H9 (cell line): ENCODE results near the gene C12orf75. TPM values are rescaled to one million over a fixed set of nuclear protein-coding genes. Genes with fewer than 3 reads are reported as not detected.

ENCODE experiments used
- DNase-seq: peaks from one replicate; pipeline ENCODE4 v3.0.0-alpha.2; 2017
- H2AFZ ChIP-seq: one replicate; pipeline ENCODE4 v1.6.1; 2013; ENCODE audit warnings: mild to moderate bottlenecking, low read length, control low read depth, moderate library complexity
- H2AK5ac ChIP-seq: 2 replicates; pipeline ENCODE4 v1.6.1; 2013; ENCODE audit warnings: low read length, control low read depth, mixed read lengths; ENCODE audit not compliant: insufficient read length
- H2BK120ac ChIP-seq: one replicate; pipeline ENCODE4 v1.6.1; 2013; ENCODE audit warnings: low read depth, mild to moderate bottlenecking, low read length, control low read depth, inconsistent platforms; ENCODE audit not compliant: poor library complexity, severe bottlenecking
- H2BK12ac ChIP-seq: 2 replicates; pipeline ENCODE4 v1.6.1; 2013; ENCODE audit warnings: low read length, control low read depth, mixed read lengths, low read depth; ENCODE audit not compliant: insufficient read length
- H2BK15ac ChIP-seq: 2 replicates; pipeline ENCODE4 v1.6.1; 2013; ENCODE audit warnings: low read depth, low read length, control low read depth
- H2BK20ac ChIP-seq: one replicate; pipeline ENCODE4 v1.6.1; 2013; ENCODE audit warnings: low read depth, mild to moderate bottlenecking, low read length, control low read depth, inconsistent platforms; ENCODE audit not compliant: poor library complexity, severe bottlenecking
- H2BK5ac ChIP-seq: 2 replicates; pipeline ENCODE4 v1.6.1; 2013; ENCODE audit warnings: low read length, control low read depth, mixed read lengths; ENCODE audit not compliant: insufficient read length
- H3K14ac ChIP-seq: 2 replicates; pipeline ENCODE4 v1.6.1; 2013; ENCODE audit warnings: low read length, control low read depth; ENCODE audit not compliant: insufficient read depth
- H3K18ac ChIP-seq: 2 replicates; pipeline ENCODE4 v1.6.1; 2013; ENCODE audit warnings: low read depth, mild to moderate bottlenecking, mixed read lengths, low read length, control low read depth; ENCODE audit not compliant: insufficient read length
- H3K23ac ChIP-seq: 2 replicates; pipeline ENCODE4 v1.6.1; 2013; ENCODE audit warnings: low read length, control low read depth, mixed read lengths, low read depth; ENCODE audit not compliant: insufficient read length
- H3K23me2 ChIP-seq: 2 replicates; pipeline ENCODE4 v1.6.1; 2013; ENCODE audit warnings: low read depth, mild to moderate bottlenecking, mixed read lengths, low read length, control low read depth; ENCODE audit not compliant: insufficient read length, poor library complexity, severe bottlenecking
- H3K27ac ChIP-seq: 2 replicates; pipeline ENCODE4 v1.5.1; 2013; ENCODE audit warnings: low read length, control low read depth, mixed read lengths, low read depth; ENCODE audit not compliant: insufficient read length
- H3K27me3 ChIP-seq: 2 replicates; pipeline ENCODE4 v1.6.1; 2013; ENCODE audit warnings: low read length, control low read depth, inconsistent platforms; ENCODE audit not compliant: insufficient read depth
- H3K4ac ChIP-seq: 2 replicates; pipeline ENCODE4 v1.6.1; 2013; ENCODE audit warnings: low read depth, mild to moderate bottlenecking, control low read depth, inconsistent platforms, low read length, moderate library complexity
- H3K4me1 ChIP-seq: 2 replicates; pipeline ENCODE4 v1.6.1; 2013; ENCODE audit warnings: low read length, control low read depth, inconsistent platforms; ENCODE audit not compliant: insufficient read depth
- H3K4me2 ChIP-seq: 2 replicates; pipeline ENCODE4 v1.6.1; 2013; ENCODE audit warnings: low read length, control low read depth, mixed read lengths; ENCODE audit not compliant: insufficient read length, insufficient read depth
- H3K56ac ChIP-seq: 2 replicates; pipeline ENCODE4 v1.6.1; 2013; ENCODE audit warnings: low read depth, mild to moderate bottlenecking, mixed read lengths, low read length, control low read depth; ENCODE audit not compliant: insufficient read length
- H3K79me1 ChIP-seq: 2 replicates; pipeline ENCODE4 v1.6.1; 2013; ENCODE audit warnings: low read depth, mild to moderate bottlenecking, moderate library complexity, low read length, control low read depth, inconsistent platforms; ENCODE audit not compliant: insufficient read depth, poor library complexity, severe bottlenecking
- H3K79me2 ChIP-seq: 2 replicates; pipeline ENCODE4 v1.6.1; 2013; ENCODE audit warnings: low read length, control low read depth, inconsistent platforms; ENCODE audit not compliant: insufficient read depth
- H3K9ac ChIP-seq: 2 replicates; pipeline ENCODE4 v1.6.1; 2013; ENCODE audit warnings: low read length, control low read depth, mixed read lengths; ENCODE audit not compliant: insufficient read length; ENCODE audit errors: extremely low read depth
- H3K9me3 ChIP-seq: one replicate; pipeline ENCODE4 v1.6.1; 2013; ENCODE audit warnings: low read depth, low read length, inconsistent platforms; ENCODE audit not compliant: control insufficient read depth
- H3T11ph ChIP-seq: one replicate; pipeline ENCODE4 v1.6.1; 2013; ENCODE audit warnings: mild to moderate bottlenecking, low read length, control low read depth, inconsistent platforms
- H4K20me1 ChIP-seq: one replicate; pipeline ENCODE4 v1.6.1; 2013; ENCODE audit not compliant: control insufficient read depth, insufficient read length, insufficient read depth
- H4K5ac ChIP-seq: 2 replicates; pipeline ENCODE4 v1.6.1; 2013; ENCODE audit warnings: low read depth, mild to moderate bottlenecking, mixed read lengths, low read length, control low read depth; ENCODE audit not compliant: insufficient read length
- H4K8ac ChIP-seq: replicated peaks from 2 replicates; pipeline ENCODE4 v1.6.1; 2013; ENCODE audit warnings: low read length, control low read depth, mixed read lengths, low read depth; ENCODE audit not compliant: insufficient read length
- H4K91ac ChIP-seq: 2 replicates; pipeline ENCODE4 v1.6.1; 2013; ENCODE audit warnings: low read depth, mild to moderate bottlenecking, moderate library complexity, mixed read lengths, low read length, control low read depth; ENCODE audit not compliant: insufficient read length
- H3K27ac Mint-ChIP-seq, 3 experiments: 2 replicates in 2 of 3; 3 replicates in 1 of 3; pipeline ENCODE4 v1.8.0; 2020 to 2021; ENCODE audit warnings: mixed read lengths in 3 of 3, mild to moderate bottlenecking in 1 of 3, moderate library complexity in 1 of 3
- H3K27me3 Mint-ChIP-seq: 2 replicates; pipeline ENCODE4 v1.8.0; 2021; ENCODE audit warnings: low read depth, mild to moderate bottlenecking, moderate library complexity, mixed read lengths
- H3K36me3 Mint-ChIP-seq, 3 experiments: 2 replicates in 2 of 3; 3 replicates in 1 of 3; pipeline ENCODE4 v1.8.0; 2020 to 2021; ENCODE audit warnings: low read depth in 3 of 3, mixed read lengths in 3 of 3; ENCODE audit not compliant: insufficient read depth in 1 of 3
- H3K4me1 Mint-ChIP-seq, 2 experiments: 2 replicates each; pipeline ENCODE4 v1.8.0; 2020; ENCODE audit warnings: mixed read lengths in 2 of 2
- H3K4me3 Mint-ChIP-seq, 2 experiments: 2 replicates in 1 of 2; 3 replicates in 1 of 2; pipeline ENCODE4 v1.8.0; 2020 to 2021; ENCODE audit warnings: mild to moderate bottlenecking in 2 of 2, mixed read lengths in 2 of 2, moderate library complexity in 1 of 2
- H3K9me3 Mint-ChIP-seq, 2 experiments: 2 replicates in 1 of 2; 3 replicates in 1 of 2; pipeline ENCODE4 v1.8.0; 2020; ENCODE audit warnings: mild to moderate bottlenecking in 2 of 2, mixed read lengths in 2 of 2, moderate library complexity in 1 of 2
- CTCF ChIP-seq: fragments of 200-600 bp; sonication (generic); conservative IDR thresholded peaks from 3 replicates; pipeline ENCODE4 v1.8.0; 2021; ENCODE audit warnings: antibody characterized with exemption, mild to moderate bottlenecking
- WGBS: extraction: QIAGEN DNeasy Blood & Tissue Kit; methylation state at CpG from one replicate; pipeline ENCODE4 v1.1.7; 2013; ENCODE audit warnings: missing lambda C conversion rate, low lambda C conversion rate, mixed read lengths; ENCODE audit not compliant: insufficient read length; ENCODE audit errors: extremely low coverage; 5-methylcytosine and 5-hydroxymethylcytosine counted together
- total RNA-seq: library from RNA; stranded (reverse); gene quantifications from 2 replicates; pipeline ENCODE4 v1.2.1, GENCODE V29; 2021

Gene C12orf75
- total RNA-seq, 1 experiment from 2014 or later: 37.9 TPM

DNA sequence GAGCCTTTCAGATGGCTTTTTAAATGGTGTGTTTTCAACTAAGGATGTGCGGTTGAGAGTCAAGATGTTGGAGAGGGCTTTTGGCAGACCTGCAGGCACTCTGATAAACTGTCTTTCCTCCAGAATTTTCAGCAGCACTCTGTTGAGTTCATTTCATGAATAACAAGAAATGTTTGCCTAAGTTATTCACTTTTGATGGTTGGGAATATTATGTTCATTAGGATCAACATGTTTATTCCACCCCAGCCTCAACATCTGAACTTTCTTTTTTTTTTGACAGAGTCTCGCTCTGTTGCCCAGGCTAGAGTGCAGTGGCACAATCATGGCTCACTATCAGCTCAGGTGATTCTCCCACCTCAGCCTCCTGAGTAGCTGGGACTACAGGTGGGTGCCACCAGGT lies 68.4 kb downstream of the C12orf75 start:
- H2AFZ ChIP-seq: no peak overlapping the region
- no peaks in the 10 kb centered on the region for H3K9me3 ChIP-seq

More for the DNA sequence above, 68.4 kb downstream of the C12orf75 start:
- WGBS: no CpG with 5 or more reads among the region's 2 CpGs
- H3K27me3 Mint-ChIP-seq: peaks cover 1% of the 10 kb centered on the region; the same call in 1 of the 2 replicates
- Histone ChIP-seq H3K79me2 (no peaks in the 10 kb centered on the region), H4K8ac (no peak overlapping the region), H2BK15ac (no peak overlapping the region), H3K23me2 (no peaks in the 10 kb centered on the region), H4K91ac (no peak overlapping the region), H3K27ac (no peak overlapping the region), H4K20me1 (no peaks in the 10 kb centered on the region), H3K18ac (no peak overlapping the region), H3K79me1 (no peaks in the 10 kb centered on the region), H2BK5ac (no peak overlapping the region), H4K5ac (no peak overlapping the region), H3K14ac (no peak overlapping the region), H2BK12ac (no peak overlapping the region), H3T11ph (no peak overlapping the region), H3K4ac (no peak overlapping the region), H3K4me1 (no peaks in the 10 kb centered on the region), H3K23ac (no peak overlapping the region), H3K56ac (no peak overlapping the region), H2AK5ac (no peak overlapping the region), H3K27me3 (no peaks in the 10 kb centered on the region), H3K9ac (no peak overlapping the region), H3K4me2 (no peak overlapping the region), H2BK120ac (no peak overlapping the region), H2BK20ac (no peak overlapping the region)
- H3K9me3 Mint-ChIP-seq: no peaks in the 10 kb centered on the region; a peak in 3 of 5 replicates
- H3K27ac Mint-ChIP-seq: no peak overlapping the region
- peaks cover 0 to 5% (median 5%) of the 10 kb centered on the region in 3 experiments; a peak in 3 of 7 replicates for H3K36me3 Mint-ChIP-seq
- no peak for TF ChIP-seq CTCF
- no peaks in the 10 kb centered on the region for H3K4me1 Mint-ChIP-seq
- no peak overlapping the region for H3K4me3 Mint-ChIP-seq
- no peak for DNase-seq
